GM12878 (cell line): ENCODE data around the gene SANBR. TPM values are rescaled to one million over a fixed set of nuclear protein-coding genes. Genes with fewer than 3 reads are reported as not detected.

Experiments
- BHLHE40 ChIP-seq, 2 experiments: fragments of 450-650 bp in 1 of 2; IDR thresholded peaks; 2 replicates each; pipeline ENCODE4 v1.6.1; 2011 to 2017; ENCODE audit warnings: low read depth in 2 of 2, borderline replicate concordance in 1 of 2, improper control_type of control experiment in 1 of 2, low read length in 1 of 2, mild to moderate bottlenecking in 1 of 2
- CHD1 ChIP-seq: IDR thresholded peaks from 2 replicates; pipeline ENCODE4 v1.6.1; 2012; ENCODE audit warnings: low read depth, low read length, improper control_type of control experiment
- CHD2 ChIP-seq: IDR thresholded peaks from 2 replicates; pipeline ENCODE4 v1.6.1; 2011; ENCODE audit warnings: low read depth, low read length, improper control_type of control experiment, borderline replicate concordance
- CHD4 ChIP-seq: fragments of 200-600 bp; sonication (generic); IDR thresholded peaks from 2 replicates; pipeline ENCODE4 v1.6.1; 2016; ENCODE audit warnings: mild to moderate bottlenecking
- E2F8 ChIP-seq: fragments of 450-650 bp; IDR thresholded peaks from 2 replicates; pipeline ENCODE4 v1.6.1; 2018; ENCODE audit warnings: mild to moderate bottlenecking, low read depth, moderate library complexity; ENCODE audit not compliant: partially characterized antibody
- GATAD2B ChIP-seq: fragments of 450-650 bp; conservative IDR thresholded peaks from 2 replicates; pipeline ENCODE4 v1.6.1; 2017; ENCODE audit warnings: low read depth, mild to moderate bottlenecking, moderate library complexity
- IKZF1 ChIP-seq: fragments of 450-650 bp; conservative IDR thresholded peaks from 2 replicates; pipeline ENCODE4 v1.6.1; 2017; ENCODE audit warnings: antibody characterized with exemption, mild to moderate bottlenecking
- JUND ChIP-seq: IDR thresholded peaks from 2 replicates; pipeline ENCODE4 v1.6.1; 2012; ENCODE audit warnings: low read depth, mild to moderate bottlenecking, low read length, improper control_type of control experiment, moderate library complexity
- MAX ChIP-seq: IDR thresholded peaks from 2 replicates; pipeline ENCODE4 v1.6.1; 2012; ENCODE audit warnings: low read depth, low read length, improper control_type of control experiment
- NR2C1 ChIP-seq: fragments of 450-650 bp; IDR thresholded peaks from 2 replicates; pipeline ENCODE4 v1.6.1; 2017; ENCODE audit warnings: antibody characterized with exemption, mild to moderate bottlenecking, moderate library complexity
- NRF1 ChIP-seq: conservative IDR thresholded peaks from 2 replicates; pipeline ENCODE4 v1.6.1; 2011; ENCODE audit warnings: mild to moderate bottlenecking, low read depth, low read length, improper control_type of control experiment
- PBX3 ChIP-seq: IDR thresholded peaks from 2 replicates; pipeline ENCODE4 v1.6.1; 2011; ENCODE audit warnings: mild to moderate bottlenecking, low read depth, low read length, moderate library complexity; ENCODE audit not compliant: insufficient replicate concordance
- RAD51 ChIP-seq: fragments of 450-650 bp; IDR thresholded peaks from 2 replicates; pipeline ENCODE4 v1.6.1; 2016; ENCODE audit warnings: moderate library complexity, mild to moderate bottlenecking, inconsistent platforms
- RBBP5 ChIP-seq: fragments of 200-600 bp; sonication (generic); conservative IDR thresholded peaks from 2 replicates; pipeline ENCODE4 v1.6.1; 2016
- RFX5 ChIP-seq: IDR thresholded peaks from 2 replicates; pipeline ENCODE4 v1.6.1; 2011; ENCODE audit warnings: low read depth, low read length, improper control_type of control experiment
- SIN3A ChIP-seq: IDR thresholded peaks from 2 replicates; pipeline ENCODE4 v1.6.1; 2012; ENCODE audit warnings: low read depth, low read length, improper control_type of control experiment
- SREBF1 ChIP-seq: IDR thresholded peaks from 2 replicates; pipeline ENCODE4 v1.6.1; 2012; ENCODE audit warnings: mild to moderate bottlenecking, low read length
- TBL1XR1 ChIP-seq: IDR thresholded peaks from 2 replicates; pipeline ENCODE4 v1.6.1; 2012; ENCODE audit warnings: low read depth, low read length, improper control_type of control experiment
- TCF12 ChIP-seq: IDR thresholded peaks from 2 replicates; pipeline ENCODE4 v1.6.1; 2011; ENCODE audit warnings: low read depth, mild to moderate bottlenecking, low read length
- YBX1 ChIP-seq: fragments of 450-650 bp; IDR thresholded peaks from 2 replicates; pipeline ENCODE4 v1.6.1; 2016; ENCODE audit warnings: antibody characterized with exemption
- ZBTB40 ChIP-seq: fragments of 450-650 bp; IDR thresholded peaks from 2 replicates; pipeline ENCODE4 v1.6.1; 2016; ENCODE audit warnings: mild to moderate bottlenecking, moderate library complexity, borderline replicate concordance
- polyA plus RNA-seq, 11 experiments: library from polyadenylated mRNA; depleted of rRNA in 4 of 11; unstranded in 6 of 11; stranded (reverse) in 5 of 11; fragments of >200 nt; fragmentation: Nextera tagmentation in 4 of 11; fragmentation: Illumina TruSeq in 1 of 11; extraction: Ambion mirVana in 4 of 11; extraction: Trizol in 1 of 11; gene quantifications; 1 replicate in 1 of 11; 2 replicates in 10 of 11; pipeline versions ENCODE4 v1.2.1 to v1.2.3, GENCODE V29; 2011 to 2016; ENCODE audit warnings: inconsistent platforms in 2 of 11, missing spikeins in 2 of 11, low read depth in 1 of 11
- total RNA-seq, 4 experiments: library from RNA; depleted of rRNA in 3 of 4; stranded (reverse); fragments of >200 nt in 3 of 4; fragmentation: Illumina TruSeq in 1 of 4; extraction: Trizol in 1 of 4; gene quantifications; 2 replicates each; pipeline versions ENCODE4 v1.2.1 to v1.2.3, GENCODE V29; 2013 to 2021
- TF ChIP-seq, protein P1 (sequence below): IDR thresholded peaks from 2 replicates; pipeline ENCODE4 v1.6.1; 2011; ENCODE audit warnings: borderline replicate concordance, low read depth, mild to moderate bottlenecking, moderate library complexity, mixed read lengths, low read length; ENCODE audit not compliant: insufficient read depth; ENCODE audit errors: extremely low read length

Gene SANBR
- total and polyA plus RNA-seq, 10 of the 15 experiments (the other 5 are each of a cell fraction or from before 2014, with no cell fraction given) = 2.2 to 11.0 (median 7.0) TPM

GRCh38 chr2:61017003-61017555, 48.6 kb upstream of the SANBR start (continued):
- TF ChIP-seq ZBTB40 (peak; percentile 99), CHD4 (no peak), RFX5 (no peak), NRF1 (no peak), E2F8 (peak; percentile 94), SREBF1 (0 out of 2 replicates have a peak, but pooled peaks have one; percentile 46), SIN3A (peak; percentile 94), MAX (no peak; the same call in 1 of the 2 replicates), NR2C1 (peak; percentile 66; the same call in 1 of the 2 replicates), PBX3 (no peak), JUND (no peak), BHLHE40 (IDR thresholded peaks at IDR 0.05; ENCODE audit: borderline replicate concordance in 1 of 2, low read depth in 2 of 2, low read length in 1 of 2) (peak; percentile 2 to 57; a peak in 3 of 4 replicates), GATAD2B (peak; percentile 16; the same call in 1 of the 2 replicates), RAD51 (no peak; the same call in 1 of the 2 replicates), TCF12 (0 out of 2 replicates have a peak, but pooled peaks have one; percentile 26), IKZF1 (peak; percentile 93), RBBP5 (peak; percentile 91), CHD2 (no peak; the same call in 1 of the 2 replicates), YBX1 (no peak), TBL1XR1 (0 out of 2 replicates have a peak, but pooled peaks have one; percentile 69), CHD1 (no peak)
- TF ChIP-seq, protein P1, sequence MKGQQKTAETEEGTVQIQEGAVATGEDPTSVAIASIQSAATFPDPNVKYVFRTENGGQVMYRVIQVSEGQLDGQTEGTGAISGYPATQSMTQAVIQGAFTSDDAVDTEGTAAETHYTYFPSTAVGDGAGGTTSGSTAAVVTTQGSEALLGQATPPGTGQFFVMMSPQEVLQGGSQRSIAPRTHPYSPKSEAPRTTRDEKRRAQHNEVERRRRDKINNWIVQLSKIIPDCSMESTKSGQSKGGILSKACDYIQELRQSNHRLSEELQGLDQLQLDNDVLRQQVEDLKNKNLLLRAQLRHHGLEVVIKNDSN = no peak
